GM04504 (cell line): Measurements from ENCODE around the gene ENO1.

Experiments
- DNase-seq: peaks from one replicate; pipeline ENCODE4 v3.0.0-alpha.2; 2012; ENCODE audit warnings: low read depth

The ENO1 gene

GRCh38 chr1:8813016-8813763 lies 65.3 kb downstream of the ENO1 start:
- no peak for DNase-seq

- DNase-seq, result no peak
These were observed 66.4 kb downstream of the ENO1 start for GRCh38 chr1:8812081-8812480.
